Upper lobe of left lung (tissue), 4 donors: ENCODE measurements around the gene NUP153.

Experiments
- CTCF ChIP-seq, 6 experiments: fragments of 450-650 bp in 4 of 6; fragments of 200-600 bp in 2 of 6; sonication (generic) in 2 of 6; IDR thresholded peaks; one replicate each; pipeline ENCODE4 v1.5.1; 2016 to 2019; ENCODE audit warnings: antibody characterized with exemption in 6 of 6
- POLR2A ChIP-seq, 4 donors: fragments of 450-650 bp; IDR thresholded peaks; one replicate each; pipeline ENCODE4 v1.5.1; 2016 to 2017; ENCODE audit warnings: antibody characterized with exemption in 4 of 4, mild to moderate bottlenecking in 2 of 4
- POLR2AphosphoS5 ChIP-seq, 2 donors: sonication (generic); formaldehyde crosslinking; IDR thresholded peaks; one replicate each; pipeline ENCODE4 v1.5.1; 2017; ENCODE audit warnings: antibody characterized with exemption in 2 of 2

- TF ChIP-seq CTCF (IDR thresholded peaks at IDR 0.05) (no peak), POLR2AphosphoS5 (IDR thresholded peaks at IDR 0.05) (no peak), POLR2A (IDR thresholded peaks at IDR 0.05) (no peak)
Measured at GRCh38 chr6:17665132-17665531, 41.6 kb downstream of the NUP153 start.
